Vagina (tissue), 2 donors: Measurements from ENCODE around the gene ENPP6. TPM values are rescaled to one million over a fixed set of nuclear protein-coding genes. Genes with fewer than 3 reads are reported as not detected.

Source experiments
- DNase-seq, 2 donors: peaks; one replicate each; pipeline ENCODE4 v3.0.0-alpha.2; 2017; ENCODE audit errors: extremely low spot score in 2 of 2
- H3K27ac ChIP-seq: fragments of 200-600 bp; sonication (generic); one replicate; pipeline ENCODE4 v1.5.1; 2019
- H3K27me3 ChIP-seq: fragments of 200-600 bp; sonication (generic); one replicate; pipeline ENCODE4 v1.5.1; 2019
- H3K36me3 ChIP-seq, 2 donors: fragments of 200-600 bp; sonication (generic); one replicate each; pipeline ENCODE4 v1.5.1; 2017 to 2019
- H3K4me1 ChIP-seq: fragments of 200-600 bp; sonication (generic); one replicate; pipeline ENCODE4 v1.5.1; 2019
- H3K4me3 ChIP-seq, 2 donors: fragments of 200-600 bp; sonication (generic); 1 replicate in 1 of 2; 2 replicates in 1 of 2; pipeline ENCODE4 v1.5.1; 2016 to 2019
- H3K9me3 ChIP-seq: fragments of 200-600 bp; sonication (generic); one replicate; pipeline ENCODE4 v1.5.1; 2019
- POLR2A ChIP-seq, 2 donors: fragments of 450-650 bp; IDR thresholded peaks; one replicate each; pipeline ENCODE4 v1.6.1; 2017; ENCODE audit warnings: antibody characterized with exemption in 2 of 2, mild to moderate bottlenecking in 2 of 2, moderate library complexity in 2 of 2
- POLR2AphosphoS5 ChIP-seq, 2 donors: sonication (generic); formaldehyde crosslinking; IDR thresholded peaks; one replicate each; pipeline ENCODE4 v1.9.0; 2017; ENCODE audit warnings: antibody characterized with exemption in 2 of 2, mild to moderate bottlenecking in 2 of 2, low read depth in 1 of 2; ENCODE audit not compliant: insufficient read depth in 1 of 2
- intact Hi-C: fragments of 100-400 bp; cut with DNase I; formaldehyde crosslinking; loops from one replicate; pipeline ENCODE4 v1.15.1; 2023
- total RNA-seq: library from RNA; depleted of rRNA; stranded (reverse); fragments of >200 nt; gene quantifications from one replicate; pipeline ENCODE4 v1.2.3, GENCODE V29; 2016
- TF ChIP-seq, protein P1 (sequence below), 3 experiments: fragments of 450-650 bp in 2 of 3; fragments of 200-600 bp in 1 of 3; sonication (generic) in 1 of 3; IDR thresholded peaks; one replicate each; pipeline ENCODE4 v1.5.1; 2017 to 2019; ENCODE audit warnings: antibody characterized with exemption in 3 of 3, mild to moderate bottlenecking in 2 of 3, moderate library complexity in 2 of 3

The ENPP6 gene
- total RNA-seq, 1 donor from 2014 or later, result 0.98 TPM

GRCh38 chr4:184110452-184111224, 107.0 kb downstream of the ENPP6 start:
- TF ChIP-seq POLR2A (IDR thresholded peaks at IDR 0.05) (no peak), POLR2AphosphoS5 (IDR thresholded peaks at IDR 0.05; ENCODE audit: insufficient read depth in 1 of 2, low read depth in 1 of 2) (no peak)
- TF ChIP-seq, protein P1, sequence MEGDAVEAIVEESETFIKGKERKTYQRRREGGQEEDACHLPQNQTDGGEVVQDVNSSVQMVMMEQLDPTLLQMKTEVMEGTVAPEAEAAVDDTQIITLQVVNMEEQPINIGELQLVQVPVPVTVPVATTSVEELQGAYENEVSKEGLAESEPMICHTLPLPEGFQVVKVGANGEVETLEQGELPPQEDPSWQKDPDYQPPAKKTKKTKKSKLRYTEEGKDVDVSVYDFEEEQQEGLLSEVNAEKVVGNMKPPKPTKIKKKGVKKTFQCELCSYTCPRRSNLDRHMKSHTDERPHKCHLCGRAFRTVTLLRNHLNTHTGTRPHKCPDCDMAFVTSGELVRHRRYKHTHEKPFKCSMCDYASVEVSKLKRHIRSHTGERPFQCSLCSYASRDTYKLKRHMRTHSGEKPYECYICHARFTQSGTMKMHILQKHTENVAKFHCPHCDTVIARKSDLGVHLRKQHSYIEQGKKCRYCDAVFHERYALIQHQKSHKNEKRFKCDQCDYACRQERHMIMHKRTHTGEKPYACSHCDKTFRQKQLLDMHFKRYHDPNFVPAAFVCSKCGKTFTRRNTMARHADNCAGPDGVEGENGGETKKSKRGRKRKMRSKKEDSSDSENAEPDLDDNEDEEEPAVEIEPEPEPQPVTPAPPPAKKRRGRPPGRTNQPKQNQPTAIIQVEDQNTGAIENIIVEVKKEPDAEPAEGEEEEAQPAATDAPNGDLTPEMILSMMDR (IDR thresholded peaks at IDR 0.05), result no peak
- Histone ChIP-seq H3K36me3 (no peaks in the 10 kb centered on the region), H3K4me1 (no peaks in the 10 kb centered on the region), H3K27me3 (no peaks in the 10 kb centered on the region), H3K4me3 (no peak overlapping the region), H3K9me3 (no peaks in the 10 kb centered on the region), H3K27ac (no peak overlapping the region)
- intact Hi-C loops, result no loop called here
- peak in 1 of 2 donors; percentile 20 for DNase-seq

- intact Hi-C loops, result loop anchor here (10.0 kb wide), 1 partner anchor 47 kb away; no protein-coding TSS in a partner anchor
- no peak overlapping the region for H3K4me3 ChIP-seq
- no peak overlapping the region for H3K27ac ChIP-seq
- H3K27me3 ChIP-seq, result no peaks in the 10 kb centered on the region
- H3K9me3 ChIP-seq, result no peaks in the 10 kb centered on the region
- H3K4me1 ChIP-seq, result no peaks in the 10 kb centered on the region
- no peak for DNase-seq
- TF ChIP-seq, protein P1 (IDR thresholded peaks at IDR 0.05), result no peak
- no peaks in the 10 kb centered on the region for H3K36me3 ChIP-seq
Observed at GRCh38 chr4:184108006-184108501, 109.6 kb downstream of the ENPP6 start.

GRCh38 chr4:184104419-184105101, 113.1 kb downstream of the ENPP6 start:
- DNase-seq, result peak in 1 of 2 donors; percentile 49
- intact Hi-C loops, result loop anchor here (10.0 kb wide), 1 partner anchor 50 kb away; no protein-coding TSS in a partner anchor
- Histone ChIP-seq H3K36me3 (no peaks in the 10 kb centered on the region), H3K27ac (no peak overlapping the region), H3K27me3 (no peaks in the 10 kb centered on the region), H3K4me3 (no peak overlapping the region), H3K4me1 (no peaks in the 10 kb centered on the region), H3K9me3 (no peaks in the 10 kb centered on the region)
- TF ChIP-seq POLR2AphosphoS5 (IDR thresholded peaks at IDR 0.05; ENCODE audit: insufficient read depth in 1 of 2, low read depth in 1 of 2) (no peak), POLR2A (IDR thresholded peaks at IDR 0.05) (no peak)
- TF ChIP-seq, protein P1 (IDR thresholded peaks at IDR 0.05), result no peak

DNA sequence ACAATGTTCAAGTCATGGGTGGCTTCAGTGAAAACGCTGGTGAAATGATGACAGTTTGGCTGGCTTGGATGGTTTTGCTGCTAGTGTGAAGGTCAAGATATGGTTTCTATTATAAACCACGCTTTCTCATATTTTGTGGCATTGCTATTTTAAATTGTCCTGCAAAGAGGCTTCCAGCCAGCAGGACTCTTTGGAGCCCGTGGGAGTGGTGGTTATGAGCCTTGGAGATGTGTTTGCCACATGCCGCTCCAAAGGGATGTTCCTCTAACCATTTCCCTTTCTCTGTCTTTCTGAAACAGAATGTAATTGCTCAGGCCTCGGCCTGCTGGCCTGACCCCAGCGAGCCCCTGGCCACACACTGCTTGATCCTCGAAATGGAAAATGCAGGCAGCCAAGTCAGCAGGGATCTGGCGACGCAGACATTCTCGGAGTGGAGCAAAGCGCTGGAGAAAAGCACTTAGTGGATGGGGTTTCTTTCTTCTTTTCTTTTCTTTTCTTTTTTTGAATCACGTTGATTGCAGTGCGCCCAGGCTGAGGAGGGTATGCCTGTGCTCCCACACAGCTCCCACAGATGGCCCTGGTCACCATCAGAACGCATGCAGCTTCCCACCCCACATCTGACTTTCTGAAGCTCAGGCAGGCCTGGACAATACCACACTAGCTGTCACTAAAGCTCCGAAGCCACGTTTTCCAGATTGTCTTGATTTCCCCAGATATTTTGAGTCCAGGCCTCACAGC, 114.0 kb downstream of the ENPP6 start:
- Histone ChIP-seq H3K9me3 (no peaks in the 10 kb centered on the region), H3K27ac (no peak overlapping the region), H3K4me1 (no peaks in the 10 kb centered on the region), H3K27me3 (no peaks in the 10 kb centered on the region), H3K4me3 (no peak overlapping the region), H3K36me3 (no peaks in the 10 kb centered on the region)
- DNase-seq, result peak in 1 of 2 donors; percentile 74
- intact Hi-C loops, result loop anchor here (10.0 kb wide), 1 partner anchor 51 kb away; no protein-coding TSS in a partner anchor
- TF ChIP-seq POLR2AphosphoS5 (IDR thresholded peaks at IDR 0.05; ENCODE audit: insufficient read depth in 1 of 2, low read depth in 1 of 2) (no peak), POLR2A (IDR thresholded peaks at IDR 0.05) (no peak)
- TF ChIP-seq, protein P1 (IDR thresholded peaks at IDR 0.05), result no peak
